ENCODE results near the gene EXOG. TPM values are rescaled to one million over a fixed set of nuclear protein-coding genes. Genes with fewer than 3 reads are reported as not detected.

Gene EXOG
- total and polyA plus RNA-seq, 2 donors (not counting 3 experiments of a cell fraction or from before 2014, with no cell fraction given), result 10.8 to 21.9 TPM

GRCh38 chr3:38457111-38458003 lies 38.8 kb upstream of the EXOG start:
- intact Hi-C loops (cut with micrococcal nuclease) (no loop called here), dilution Hi-C loops (cut with MboI; ENCODE audit: extremely low pct_ligation_motif_present, low sequenced_read_pairs) (no loop called here)
- no peak overlapping the region for H3K9ac ChIP-seq (replicated peaks; ENCODE audit: extremely low read depth, insufficient read depth, low read length)
- no peak for TF ChIP-seq GATA2 (IDR thresholded peaks at IDR 0.05; ENCODE audit: insufficient read depth, insufficient read length, low read depth, low read length)
- no peak for TF ChIP-seq FOS (IDR thresholded peaks at IDR 0.05; ENCODE audit: borderline replicate concordance, insufficient read depth, low read length)
- TF ChIP-seq JUN (IDR thresholded peaks at IDR 0.05; ENCODE audit: borderline replicate concordance, insufficient read depth, insufficient read length, low read depth), result no peak
- TF ChIP-seq POLR2AphosphoS5 (IDR thresholded peaks at IDR 0.05; ENCODE audit: insufficient read depth, low read depth, low read length), result no peak
- TF ChIP-seq MYC (IDR thresholded peaks at IDR 0.05; ENCODE audit: low read depth, low read length), result no peak
- TF ChIP-seq POLR2A (IDR thresholded peaks at IDR 0.05; ENCODE audit: low read depth, low read length), result no peak
- TF ChIP-seq MAX (IDR thresholded peaks at IDR 0.05; ENCODE audit: insufficient read depth, insufficient read length), result no peak
- TF ChIP-seq EZH2 (IDR thresholded peaks at IDR 0.05; ENCODE audit: borderline replicate concordance, low read depth, low read length, severe bottlenecking), result no peak
- TF ChIP-seq CTCF (IDR thresholded peaks at IDR 0.05; ENCODE audit: extremely low read depth in 1 of 2, insufficient read depth in 1 of 2, low read depth in 1 of 2, low read length in 2 of 2), result no peak
- H4K20me1 ChIP-seq (replicated peaks; ENCODE audit: control insufficient read depth, extremely low read depth, insufficient read depth, low read length), result peaks cover 2% of the 10 kb centered on the region
- no peaks in the 10 kb centered on the region for H3K36me3 ChIP-seq (ENCODE audit: control insufficient read depth in 2 of 2, extremely low read depth in 1 of 2, insufficient read depth in 2 of 2, low read length in 2 of 2)
- H3K4me2 ChIP-seq (ENCODE audit: insufficient read depth, low read length), result no peak overlapping the region
- no peaks in the 10 kb centered on the region for H3K4me1 ChIP-seq (ENCODE audit: control insufficient read depth, extremely low read depth, insufficient read depth, low read length)
- peaks cover 5% of the 10 kb centered on the region for H3K79me2 ChIP-seq (ENCODE audit: control insufficient read depth, insufficient read depth, low read length)
- H3K27me3 ChIP-seq (ENCODE audit: control insufficient read depth in 2 of 2, insufficient read depth in 2 of 2, low read length in 2 of 2), result no peaks in the 10 kb centered on the region
- H2AFZ ChIP-seq (ENCODE audit: low read depth, low read length), result no peak overlapping the region
- H3K4me3 ChIP-seq (replicated peaks in 1 of 3; ENCODE audit: insufficient read depth in 1 of 3, low read depth in 1 of 3, low read length in 3 of 3), result no peak overlapping the region
- no peak overlapping the region for H3K27ac ChIP-seq (ENCODE audit: insufficient read depth, low read depth, low read length)
- FAIRE-seq (no peak), DNase-seq (ENCODE audit: low read depth, low spot score) (no peak)
- H3K9me1 ChIP-seq (replicated peaks; ENCODE audit: control insufficient read depth, extremely low read depth, insufficient read depth, low read length), result no peaks in the 10 kb centered on the region
- no TSS peak for BruUV-seq (replicated peaks)
- POLR2A ChIA-PET, result no interaction called here
- CTCF ChIA-PET, result interaction anchor here (1.4 kb wide), 1 partner anchor 111 kb away, joined by 3 read pairs; the partner anchor contains the start of gene XYLB
- no peaks in the 10 kb centered on the region for H3K9me3 ChIP-seq (replicated peaks; ENCODE audit: control insufficient read depth, insufficient read depth, low read length)
